IPS-18c (cell line): Measurements from ENCODE around the gene UMODL1.

Experiments
- H3K4me3 ChIP-seq: 2 replicates; pipeline ENCODE4 v1.7.0; 2013; ENCODE audit warnings: low read depth, mild to moderate bottlenecking, low read length, moderate library complexity; ENCODE audit not compliant: insufficient read depth
- H3K9me3 ChIP-seq: one replicate; pipeline ENCODE4 v1.6.1; 2013; ENCODE audit warnings: mild to moderate bottlenecking, low read length, moderate library complexity; ENCODE audit not compliant: control insufficient read depth, insufficient read depth

UMODL1 gene

DNA sequence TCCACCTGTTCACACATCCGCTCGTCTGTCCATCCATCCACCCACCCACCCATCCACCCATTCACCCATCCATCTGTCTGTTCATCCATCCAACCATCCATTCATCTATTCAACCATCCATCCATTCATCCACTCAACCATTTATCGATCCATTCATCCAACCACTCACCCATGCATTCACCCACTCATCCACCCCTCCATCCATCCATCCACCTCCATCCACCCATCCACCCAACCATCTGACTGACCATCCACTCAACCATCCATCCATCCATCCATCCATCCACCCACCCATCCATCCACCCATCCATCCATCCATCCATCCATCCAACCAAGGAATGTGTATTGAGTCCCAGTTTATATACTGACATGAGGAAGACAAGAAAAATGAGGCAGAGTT is 73.1 kb downstream of the UMODL1 start:
- no peaks in the 10 kb centered on the region for H3K9me3 ChIP-seq
- no peak overlapping the region for H3K4me3 ChIP-seq

DNA sequence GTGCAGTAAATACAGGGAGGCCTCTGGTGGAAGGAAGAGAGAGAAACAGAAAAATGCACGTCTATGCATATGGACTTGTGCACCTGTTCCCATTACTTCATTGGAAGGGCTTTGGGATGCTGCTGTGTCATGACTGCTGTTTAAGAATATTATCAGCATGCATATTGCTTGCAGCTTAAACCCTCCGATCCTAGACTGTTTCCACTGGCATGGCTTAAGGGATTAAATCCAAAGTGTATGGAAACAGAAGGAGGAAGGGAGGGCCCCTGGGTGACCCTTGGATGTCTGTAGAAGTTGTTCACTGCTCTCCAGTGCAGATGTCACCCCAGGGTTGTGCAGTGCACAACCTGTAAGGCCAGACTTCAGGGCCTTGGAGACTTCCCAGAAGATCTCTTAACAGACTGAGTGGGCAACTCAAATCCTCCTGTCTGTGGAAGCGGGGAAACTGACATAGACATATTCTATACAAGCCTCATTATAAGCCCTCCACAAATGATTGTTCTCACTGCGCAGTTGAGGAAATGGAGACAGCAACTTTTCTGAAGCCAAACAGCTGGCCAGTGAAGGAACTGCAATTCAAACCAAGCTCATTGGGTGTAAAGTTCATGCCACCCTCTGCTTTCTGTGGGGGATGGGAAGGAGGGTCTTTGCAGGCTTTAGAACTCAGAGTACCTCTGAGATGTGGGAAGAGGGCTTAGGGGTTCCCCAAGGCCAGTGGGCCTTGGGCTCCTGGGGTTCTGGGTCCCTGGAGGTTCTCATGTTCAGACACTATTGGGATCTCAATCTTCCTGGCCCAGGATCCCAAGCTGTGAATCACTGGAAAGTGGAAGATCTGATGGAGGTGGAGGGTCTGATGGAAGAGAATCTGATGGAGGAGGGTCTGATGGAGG is 73.8 kb downstream of the UMODL1 start:
- no peaks in the 10 kb centered on the region for H3K9me3 ChIP-seq
- no peak overlapping the region for H3K4me3 ChIP-seq

DNA sequence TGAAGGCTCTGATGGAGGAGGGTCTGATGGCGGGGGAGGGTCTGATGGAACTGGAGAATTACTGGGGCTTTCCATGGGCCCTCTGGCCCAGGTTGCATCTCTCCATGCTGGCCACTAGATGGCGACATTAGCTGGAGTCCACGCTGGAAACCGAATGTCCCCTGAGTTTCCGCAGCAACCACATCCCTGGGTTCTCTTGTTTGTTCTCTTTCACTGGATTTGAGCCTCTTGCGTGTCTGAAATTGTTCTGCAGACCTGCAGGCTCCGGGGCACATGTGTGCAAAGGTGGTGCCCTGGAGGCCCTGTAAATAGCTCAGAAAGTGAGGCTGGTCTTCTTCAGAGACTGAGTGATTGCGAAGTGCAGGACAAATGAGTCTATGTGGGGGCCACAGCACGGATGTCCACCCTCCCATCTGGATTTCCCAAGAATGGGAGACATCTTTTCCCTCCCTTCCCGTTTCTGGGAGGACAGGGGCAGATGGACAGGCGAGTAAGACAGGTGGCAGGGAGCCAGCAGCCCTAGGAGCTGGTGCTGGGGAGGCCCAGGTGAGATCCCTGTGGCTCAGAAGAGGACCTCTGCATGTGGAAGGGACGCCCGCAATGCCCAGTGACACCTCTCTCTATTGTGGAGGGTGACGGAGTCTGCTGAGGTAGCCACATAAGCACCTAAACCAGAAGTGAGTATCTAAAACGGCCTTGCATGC is 74.6 kb downstream of the UMODL1 start:
- no peak overlapping the region for H3K4me3 ChIP-seq

DNA sequence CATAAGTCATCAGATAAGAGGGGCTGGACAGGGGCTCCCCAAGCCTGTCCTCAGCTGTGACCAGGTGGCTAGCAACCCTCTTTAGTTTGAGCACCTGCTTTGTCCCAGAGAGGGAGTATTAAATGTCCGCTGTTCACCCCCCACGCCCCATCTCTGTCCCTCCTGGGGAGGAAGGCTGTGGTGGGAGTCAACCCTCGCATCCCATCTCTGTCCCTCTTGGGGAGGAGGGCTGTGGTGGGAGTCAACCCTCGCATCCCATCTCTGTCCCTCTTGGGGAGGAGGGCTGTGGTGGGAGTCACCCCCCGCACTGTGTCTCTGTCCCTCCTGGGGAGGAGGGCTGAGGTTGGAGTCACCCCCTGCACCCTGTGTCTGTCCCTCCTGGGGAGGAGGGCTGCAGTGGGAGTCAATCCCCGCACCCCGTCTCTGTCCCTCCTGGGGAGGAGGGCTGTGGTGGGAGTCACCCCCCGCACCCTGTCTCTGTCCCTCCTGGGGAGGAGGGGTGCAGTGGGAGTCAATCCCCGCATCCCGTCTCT is 75.2 kb downstream of the UMODL1 start:
- no peak overlapping the region for H3K4me3 ChIP-seq
- no peaks in the 10 kb centered on the region for H3K9me3 ChIP-seq

More for the DNA sequence above, 74.6 kb downstream of the UMODL1 start:
- no peaks in the 10 kb centered on the region for H3K9me3 ChIP-seq

DNA sequence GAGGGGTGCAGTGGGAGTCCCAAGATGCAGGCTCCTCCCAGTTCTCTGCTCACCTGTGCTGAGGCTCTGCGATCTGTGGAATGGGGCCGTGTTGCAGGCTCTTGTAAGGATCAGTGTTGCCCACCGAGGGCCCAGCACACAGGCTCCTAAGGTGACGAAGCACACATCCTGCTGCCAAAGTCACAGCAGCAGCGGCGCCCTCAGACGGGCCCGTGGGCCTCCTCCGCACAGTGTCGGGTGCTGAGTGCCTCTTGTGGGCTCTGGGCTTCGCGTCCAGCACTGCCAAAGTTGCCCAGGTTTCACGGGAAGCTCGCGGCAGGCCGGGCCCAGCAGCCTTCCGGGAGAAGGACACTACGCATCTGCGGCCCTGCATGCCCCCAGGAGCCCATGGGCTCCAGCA is 75.7 kb downstream of the UMODL1 start:
- Histone ChIP-seq H3K9me3 (no peaks in the 10 kb centered on the region), H3K4me3 (no peak overlapping the region)

DNA sequence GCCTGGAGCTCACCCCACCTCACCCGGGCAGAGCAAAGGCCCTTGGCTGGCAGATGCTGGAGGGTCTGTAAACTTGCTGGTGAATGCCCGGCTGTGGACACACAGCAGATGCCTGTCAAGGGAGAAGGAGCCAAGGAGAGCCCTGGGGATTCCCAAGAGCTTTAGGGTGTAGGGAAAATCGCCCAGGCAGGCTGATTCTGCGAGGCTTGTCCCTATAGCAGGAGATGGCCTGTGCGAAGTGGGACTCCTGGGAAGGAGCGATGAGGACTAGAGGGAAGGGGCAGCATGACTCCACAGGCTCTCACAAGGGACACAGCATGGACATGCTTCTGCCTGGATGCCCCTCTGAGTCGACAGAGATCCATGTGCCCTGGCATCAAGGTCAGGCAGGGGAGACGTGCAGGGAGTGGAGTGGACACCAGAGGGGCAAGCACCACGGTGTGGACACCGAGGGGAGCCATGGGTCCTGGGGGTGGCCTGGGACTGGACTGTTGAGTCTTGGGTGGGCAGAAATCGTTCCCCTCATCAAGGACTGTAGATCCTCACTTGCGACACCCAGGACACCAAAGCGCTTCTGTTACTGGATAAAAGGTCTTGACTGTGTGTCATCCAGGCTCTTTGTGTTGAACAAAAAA is 76.4 kb downstream of the UMODL1 start:
- no peaks in the 10 kb centered on the region for H3K9me3 ChIP-seq
- H3K4me3 ChIP-seq = no peak overlapping the region

DNA sequence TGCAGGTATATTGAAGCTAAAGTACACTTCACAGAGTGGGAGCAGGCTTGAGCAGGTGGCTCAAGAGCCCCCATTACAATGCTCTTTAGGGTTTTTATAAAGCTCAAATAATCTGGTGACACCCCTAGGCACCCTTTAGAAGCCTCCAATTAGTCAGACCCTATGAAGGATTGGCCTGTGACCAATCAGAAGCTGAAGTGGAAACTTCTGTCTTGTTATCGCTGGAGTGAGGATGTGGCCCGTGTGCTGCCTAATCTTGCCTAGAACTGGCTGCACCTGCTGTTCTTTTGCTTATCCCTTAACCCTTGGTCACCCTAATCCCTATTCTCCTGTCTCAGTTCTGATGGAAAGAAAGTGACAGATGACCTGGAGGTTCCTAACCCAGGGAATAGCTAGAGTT is 77.0 kb downstream of the UMODL1 start:
- no peaks in the 10 kb centered on the region for H3K9me3 ChIP-seq

DNA sequence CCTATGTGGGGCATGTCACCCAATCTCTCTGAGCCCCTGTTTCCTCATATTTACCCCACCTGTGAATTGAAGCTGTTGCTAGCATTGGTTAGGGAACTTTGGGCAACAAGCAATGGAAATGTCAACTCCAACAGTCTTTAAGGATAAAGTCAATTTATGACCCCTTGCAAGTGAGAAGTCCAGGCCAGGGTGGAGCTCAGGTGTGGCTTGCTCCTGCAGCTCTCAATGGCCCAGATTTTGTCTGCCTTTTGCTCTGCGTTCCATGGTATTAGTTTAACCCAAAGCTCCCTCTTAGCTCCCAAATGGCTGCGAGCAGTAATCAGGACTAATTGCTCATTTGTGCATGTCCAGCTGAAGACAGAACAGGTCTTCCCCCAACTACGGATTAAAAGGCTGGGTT is 77.5 kb downstream of the UMODL1 start:
- Histone ChIP-seq H3K4me3 (no peak overlapping the region), H3K9me3 (no peaks in the 10 kb centered on the region)

More for the DNA sequence above, 77.0 kb downstream of the UMODL1 start:
- H3K4me3 ChIP-seq = no peak overlapping the region

DNA sequence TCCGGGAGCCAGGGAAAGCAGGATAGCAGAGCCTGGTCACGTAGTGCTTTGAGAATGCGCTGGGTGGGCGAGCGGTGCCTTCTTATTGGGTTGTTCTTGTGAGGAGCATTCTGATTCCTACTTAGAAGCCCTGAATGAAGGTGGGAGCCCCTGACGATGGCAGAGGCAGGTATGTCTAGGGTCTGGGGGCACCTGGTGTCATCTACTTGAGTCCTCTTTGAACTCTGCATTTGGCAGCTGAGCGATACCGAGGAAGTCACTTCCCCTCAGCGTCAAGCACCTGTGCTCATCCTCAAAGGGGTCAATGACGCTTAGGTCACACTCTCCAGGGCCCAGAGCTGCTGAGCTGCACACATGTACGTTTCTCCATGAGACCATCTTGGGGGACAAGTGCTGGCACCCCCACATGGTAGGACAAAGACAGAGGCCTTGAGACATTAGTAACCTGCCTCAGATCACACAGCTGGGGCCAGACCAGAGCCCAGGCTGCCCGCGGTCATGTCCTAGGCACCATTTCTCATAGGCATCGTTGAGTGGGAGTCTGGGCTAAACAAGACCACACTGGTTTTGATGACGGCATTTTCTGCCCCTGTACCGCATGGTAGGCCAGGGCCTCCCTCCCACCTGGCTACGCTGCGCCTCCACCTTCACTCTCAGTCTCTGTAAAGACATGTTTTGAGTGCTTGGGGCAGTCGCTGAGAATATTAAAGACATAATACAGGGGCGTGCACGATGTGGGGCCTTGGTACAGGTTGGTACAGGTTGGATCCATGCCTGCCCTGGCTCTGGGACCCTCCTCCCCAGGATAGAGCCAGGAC is 78.7 kb downstream of the UMODL1 start:
- H3K9me3 ChIP-seq = no peaks in the 10 kb centered on the region
- H3K4me3 ChIP-seq = no peak overlapping the region

DNA sequence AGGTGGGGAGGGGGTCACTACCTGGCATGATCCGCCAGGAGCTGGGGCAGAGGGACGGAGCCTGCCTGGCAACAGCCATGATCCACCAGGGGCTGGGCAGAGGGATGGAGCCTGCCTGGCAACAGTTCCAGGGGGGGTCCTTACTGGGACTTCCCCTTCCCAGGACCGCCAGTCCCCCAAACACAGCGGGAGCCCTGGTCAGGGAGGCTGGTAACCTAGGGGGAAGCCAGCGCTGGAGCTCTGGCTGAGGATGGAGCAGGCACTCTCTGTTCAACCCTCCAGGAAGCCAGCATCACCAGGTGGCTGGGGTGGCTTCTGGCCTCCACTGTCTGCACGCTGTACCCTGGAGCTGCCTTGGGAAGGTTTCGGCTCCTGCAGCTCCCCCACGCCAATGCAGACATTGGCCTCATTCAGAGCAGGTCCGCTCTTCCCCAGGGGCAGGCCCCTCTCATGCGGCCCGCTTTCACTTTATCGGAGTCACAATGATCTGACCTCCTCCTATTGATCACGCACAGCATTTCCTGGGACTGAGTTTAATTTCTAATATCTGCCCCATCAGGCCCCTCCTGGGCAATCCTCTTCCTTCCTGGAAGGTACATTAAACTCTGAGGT is 79.5 kb downstream of the UMODL1 start:
- no peaks in the 10 kb centered on the region for H3K9me3 ChIP-seq
- no peak overlapping the region for H3K4me3 ChIP-seq

DNA sequence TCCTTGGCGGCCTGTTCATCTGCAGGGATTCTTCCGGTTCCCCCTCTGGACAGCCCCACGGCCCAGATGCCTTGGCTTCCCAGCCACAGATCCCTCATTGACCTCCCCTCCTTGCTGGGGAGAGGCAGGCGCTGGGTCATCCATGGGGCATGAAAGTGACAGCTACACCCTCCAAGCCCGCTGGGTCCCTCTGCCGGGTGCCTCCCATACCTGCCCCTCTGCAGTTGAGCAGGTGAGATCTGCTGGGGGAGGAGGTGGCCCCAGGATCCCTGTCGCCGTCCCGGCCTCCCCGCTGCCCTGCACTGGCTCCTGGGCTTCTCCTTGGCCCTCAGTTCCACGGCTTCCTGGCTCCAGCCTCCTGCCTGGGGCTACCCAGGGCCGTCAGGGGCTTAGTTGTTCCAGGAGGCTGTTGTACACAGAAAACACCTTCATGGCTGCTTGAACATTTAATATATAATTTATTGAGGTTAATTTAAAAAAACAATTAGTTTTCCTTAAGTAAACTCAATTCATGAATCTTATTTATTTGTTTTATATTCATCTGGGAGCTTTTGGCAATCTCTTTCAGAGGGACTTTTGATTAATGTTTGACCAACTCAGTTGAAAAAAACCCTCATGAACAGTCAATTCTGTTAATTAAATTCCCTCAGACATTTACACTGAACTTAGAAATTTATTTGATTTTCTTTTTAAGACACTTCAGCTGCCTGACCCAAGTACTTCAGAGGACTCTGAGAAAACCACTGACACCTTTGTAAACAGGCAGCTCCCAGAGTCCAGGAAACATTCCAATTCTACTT is 80.2 kb downstream of the UMODL1 start:
- Histone ChIP-seq H3K9me3 (no peaks in the 10 kb centered on the region), H3K4me3 (no peak overlapping the region)

DNA sequence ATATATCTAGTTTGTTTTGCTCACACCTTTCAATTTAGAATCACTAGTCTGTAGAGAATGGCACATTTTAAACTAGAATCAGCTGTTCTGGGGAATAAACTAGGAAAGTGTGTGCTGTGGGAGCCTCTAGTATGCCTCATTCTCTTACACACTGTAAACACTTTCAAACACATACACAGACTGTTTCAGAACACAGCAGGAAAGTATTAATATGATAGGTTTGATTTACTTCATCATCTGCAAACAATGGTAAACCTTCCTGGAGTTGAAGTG is 80.8 kb downstream of the UMODL1 start:
- Histone ChIP-seq H3K4me3 (no peak overlapping the region), H3K9me3 (no peaks in the 10 kb centered on the region)

DNA sequence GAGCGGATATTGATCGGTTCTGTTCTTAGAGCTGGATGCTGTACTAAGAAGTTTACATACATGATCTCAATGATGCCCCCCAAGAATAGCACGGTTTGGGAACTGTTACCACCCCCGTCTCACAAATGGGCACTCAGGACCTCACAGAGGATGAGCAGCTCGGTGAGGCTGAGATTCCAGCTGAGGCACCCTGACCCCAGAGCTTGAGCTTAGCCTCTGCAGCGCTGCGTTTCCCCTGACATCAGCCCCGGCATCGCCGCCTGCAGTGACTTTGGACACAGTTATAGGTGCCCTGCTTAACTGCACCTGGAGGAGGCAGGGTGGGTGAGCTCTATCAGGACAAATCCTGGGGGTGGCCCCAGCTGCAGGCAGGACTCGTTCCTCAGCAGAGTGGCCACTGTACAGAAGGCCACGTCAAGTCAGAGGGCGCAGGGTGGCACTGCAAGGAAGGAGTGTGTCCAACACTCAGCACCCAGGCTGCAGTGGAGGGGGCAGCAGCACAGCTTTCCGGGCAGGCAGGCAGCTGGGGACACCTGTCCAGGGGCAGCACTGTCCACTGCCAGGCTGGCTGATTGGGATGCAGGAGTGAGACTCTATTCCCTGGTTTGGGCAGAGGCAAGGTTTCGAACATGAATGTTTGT is 82.0 kb downstream of the UMODL1 start:
- no peak overlapping the region for H3K4me3 ChIP-seq

DNA sequence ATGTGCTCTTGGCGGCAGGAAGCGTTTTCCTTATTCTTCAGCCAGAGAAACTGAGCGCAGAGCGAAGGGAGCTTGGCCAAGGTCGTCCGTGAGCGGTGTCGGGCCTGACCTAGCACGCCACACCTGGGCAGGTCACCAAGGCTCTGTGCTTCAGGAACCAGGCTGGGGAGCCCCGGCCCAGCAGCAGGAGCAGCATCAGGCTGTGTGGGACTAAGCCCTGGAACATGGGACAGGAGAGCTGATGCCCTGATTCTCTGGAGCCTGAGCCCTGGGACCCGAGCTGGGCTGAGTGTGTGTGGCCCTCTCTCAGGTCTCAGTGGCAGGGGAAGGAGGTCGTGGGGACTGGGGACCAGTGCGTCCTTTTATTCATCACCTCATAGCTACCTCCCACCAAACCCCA is 82.6 kb downstream of the UMODL1 start:
- H3K9me3 ChIP-seq = no peaks in the 10 kb centered on the region
- no peak overlapping the region for H3K4me3 ChIP-seq

More for the DNA sequence above, 82.0 kb downstream of the UMODL1 start:
- no peaks in the 10 kb centered on the region for H3K9me3 ChIP-seq

DNA sequence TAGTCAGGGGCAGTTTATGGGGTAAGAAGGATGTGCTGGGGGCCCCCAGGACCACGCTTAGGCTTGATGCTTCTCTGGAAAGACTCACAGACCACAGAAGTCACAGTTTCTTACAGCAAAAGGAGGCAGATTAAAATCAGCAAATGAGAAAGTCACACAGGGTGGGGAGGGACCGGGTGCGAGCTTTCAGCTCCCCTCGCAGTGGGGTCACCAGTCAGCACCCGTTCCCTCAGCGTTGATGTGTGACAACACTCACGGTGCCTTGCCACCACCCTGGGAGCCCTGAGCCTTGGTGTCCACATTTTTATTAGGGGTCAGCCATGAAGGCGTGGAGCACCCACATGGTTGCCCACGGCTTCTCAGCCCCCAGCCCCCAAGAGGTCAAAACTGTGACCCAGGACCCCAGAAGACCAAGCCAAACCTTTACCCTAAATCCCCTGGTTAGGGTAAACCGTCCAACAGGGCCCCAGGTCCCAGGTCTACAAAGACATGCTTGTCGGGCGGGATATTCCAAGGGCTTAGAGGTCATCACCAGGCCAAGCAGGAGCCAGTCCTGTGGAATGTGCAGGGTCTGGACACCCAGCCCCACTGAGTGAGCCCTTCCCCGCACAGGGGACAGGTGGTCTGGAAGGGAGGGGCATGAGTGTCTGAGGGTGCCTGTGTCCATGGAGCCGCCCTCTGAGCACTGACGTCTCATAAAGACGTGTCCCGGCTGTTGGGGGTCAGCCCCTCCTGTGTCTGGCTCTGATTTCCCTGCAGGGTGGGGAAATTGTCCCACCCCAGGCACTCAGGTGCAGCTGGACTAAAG is 83.3 kb downstream of the UMODL1 start:
- H3K4me3 ChIP-seq = no peak overlapping the region

More for the DNA sequence above, 83.3 kb downstream of the UMODL1 start:
- no peaks in the 10 kb centered on the region for H3K9me3 ChIP-seq
